NCI-H2171 (cell line): Measurements from ENCODE around the gene BRAT1.

Experiments used
- DNase-seq: peaks from one replicate; lab custom pipeline; 2025; lab: John Stamatoyannopoulos, UW

Gene BRAT1

DNA sequence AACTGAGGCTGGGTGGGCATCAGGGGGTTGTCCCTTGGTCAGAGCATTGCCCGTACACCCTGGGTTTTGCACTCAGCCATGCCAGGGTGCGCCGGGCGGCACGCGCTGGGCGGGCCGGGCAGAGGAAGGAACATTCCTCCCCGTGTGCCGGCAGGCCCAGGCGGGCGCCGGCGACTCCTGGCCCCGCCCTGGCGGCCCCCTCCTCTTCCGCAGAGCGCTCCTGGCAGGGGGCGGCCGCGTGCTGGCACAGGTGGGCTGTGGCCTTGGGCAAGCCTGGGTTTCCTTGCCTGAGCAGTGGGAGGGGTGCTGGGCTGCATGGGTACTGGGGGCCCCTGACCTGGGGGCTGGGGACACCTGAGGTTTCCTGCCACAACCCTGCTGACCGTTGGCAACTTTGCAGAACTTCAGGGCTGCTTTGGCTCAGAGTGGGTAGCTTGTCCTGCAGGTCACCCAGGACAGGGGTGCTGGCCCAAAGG lies 31.8 kb downstream of the BRAT1 start:
- DNase-seq = peak; percentile 54

DNA sequence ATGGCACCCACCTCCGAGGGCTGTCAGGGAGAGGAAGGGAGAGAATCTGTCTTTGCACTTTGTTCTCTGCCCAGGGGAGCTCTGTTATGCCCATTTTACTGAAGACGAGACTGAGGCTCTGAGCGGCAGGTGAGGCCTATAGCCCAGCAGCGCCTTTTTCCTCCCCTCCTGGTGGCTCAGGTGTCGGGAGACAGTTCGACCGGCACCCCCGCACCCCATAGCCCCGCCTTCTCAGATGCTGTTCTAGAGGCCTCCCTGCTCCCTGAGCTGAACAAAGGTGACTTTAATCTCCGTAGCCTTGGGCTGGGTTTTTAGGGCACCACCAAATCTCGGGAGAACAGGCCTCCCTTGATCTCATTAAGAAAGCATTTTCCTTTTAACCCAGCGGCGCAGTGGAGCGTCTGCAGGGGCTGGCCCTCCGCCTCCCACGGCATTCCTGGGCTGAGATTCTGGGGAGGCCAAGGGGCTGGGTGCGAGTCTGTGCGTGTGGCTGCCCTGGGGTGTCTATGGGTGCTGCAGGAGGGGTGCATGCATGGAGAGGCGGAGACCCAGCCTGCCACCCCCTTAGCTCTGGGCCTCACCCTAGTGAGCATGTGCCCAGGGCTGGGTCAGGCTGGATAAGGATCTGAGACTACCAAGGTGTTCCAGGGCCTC lies 32.4 kb downstream of the BRAT1 start:
- DNase-seq = peak; percentile 55

DNA sequence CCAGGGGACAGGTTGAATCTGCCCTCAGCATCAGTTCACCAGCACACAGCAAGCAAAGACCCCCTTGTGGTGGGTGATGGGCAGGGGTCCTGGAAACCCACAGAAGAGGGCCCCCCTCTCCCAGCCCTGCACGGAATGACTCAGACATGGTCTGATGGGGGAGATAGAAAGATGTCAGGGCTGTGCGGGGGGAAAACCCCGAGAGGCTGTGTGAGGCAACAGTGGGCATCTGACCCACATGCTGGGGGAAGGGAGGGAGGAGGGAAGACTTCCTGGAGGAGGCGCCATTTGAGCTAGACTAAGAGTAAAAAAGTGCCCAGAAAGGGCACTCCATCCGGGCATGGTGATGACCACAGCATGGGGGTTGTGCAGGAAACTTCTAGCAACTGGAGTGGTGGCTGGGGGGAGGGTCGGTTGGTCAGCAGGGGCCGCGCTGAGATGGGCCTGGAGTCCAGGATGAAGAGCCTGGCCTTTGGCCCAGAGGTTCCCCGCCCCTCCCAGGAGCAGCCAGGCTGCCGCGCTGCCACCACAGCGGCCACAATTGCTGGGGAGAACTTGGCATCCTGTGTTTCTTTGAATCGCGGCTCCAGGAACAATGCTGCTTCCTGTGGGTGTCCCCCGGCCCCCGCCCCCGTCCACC lies 33.3 kb downstream of the BRAT1 start:
- DNase-seq = no peak

DNA sequence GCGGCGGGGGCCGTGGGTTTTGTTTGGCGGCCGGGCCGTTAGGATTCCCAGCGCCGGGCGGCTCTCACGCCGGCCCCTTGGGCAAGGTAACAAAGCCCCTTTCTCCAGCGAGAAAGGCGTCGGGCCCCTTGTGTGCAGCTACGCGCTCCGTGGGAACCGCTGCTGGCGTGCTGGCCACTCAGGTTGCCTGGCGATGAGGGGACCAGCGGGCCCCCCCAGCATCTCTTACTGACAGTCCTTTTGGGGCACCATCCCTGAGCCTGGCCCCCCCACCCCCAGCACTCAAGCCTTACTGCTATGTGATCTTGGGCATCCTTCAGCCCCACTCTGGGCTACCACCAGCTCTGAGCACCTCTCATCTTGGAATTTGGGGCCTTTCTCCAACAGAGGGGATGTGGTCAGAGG lies 34.0 kb downstream of the BRAT1 start:
- no peak for DNase-seq

DNA sequence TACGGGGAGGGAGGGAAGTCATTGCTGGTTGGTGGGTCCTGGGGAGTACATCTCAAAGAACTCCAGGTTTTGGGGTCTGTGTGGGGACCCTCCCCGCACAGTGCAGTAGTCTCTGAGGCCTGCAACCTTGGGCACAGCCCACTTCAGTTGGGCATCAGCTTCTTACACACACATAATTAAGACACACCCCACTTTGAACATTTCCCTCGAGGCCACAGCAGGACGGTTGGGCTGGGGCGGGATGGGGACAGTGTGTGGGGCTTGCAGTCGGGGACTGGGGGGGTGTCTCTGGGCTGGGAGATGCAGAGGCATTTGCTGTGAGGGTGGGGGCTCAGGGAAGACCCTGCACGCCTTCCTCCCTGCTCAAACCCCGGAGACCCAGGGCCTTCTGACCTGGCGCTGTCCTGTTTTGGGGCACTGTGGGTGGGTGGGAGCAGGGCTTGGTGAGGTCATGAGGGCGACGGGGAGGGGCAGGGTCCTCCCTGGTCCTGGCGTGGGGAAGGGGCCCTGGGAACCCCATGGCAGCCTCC lies 34.5 kb downstream of the BRAT1 start:
- DNase-seq = no peak

DNA sequence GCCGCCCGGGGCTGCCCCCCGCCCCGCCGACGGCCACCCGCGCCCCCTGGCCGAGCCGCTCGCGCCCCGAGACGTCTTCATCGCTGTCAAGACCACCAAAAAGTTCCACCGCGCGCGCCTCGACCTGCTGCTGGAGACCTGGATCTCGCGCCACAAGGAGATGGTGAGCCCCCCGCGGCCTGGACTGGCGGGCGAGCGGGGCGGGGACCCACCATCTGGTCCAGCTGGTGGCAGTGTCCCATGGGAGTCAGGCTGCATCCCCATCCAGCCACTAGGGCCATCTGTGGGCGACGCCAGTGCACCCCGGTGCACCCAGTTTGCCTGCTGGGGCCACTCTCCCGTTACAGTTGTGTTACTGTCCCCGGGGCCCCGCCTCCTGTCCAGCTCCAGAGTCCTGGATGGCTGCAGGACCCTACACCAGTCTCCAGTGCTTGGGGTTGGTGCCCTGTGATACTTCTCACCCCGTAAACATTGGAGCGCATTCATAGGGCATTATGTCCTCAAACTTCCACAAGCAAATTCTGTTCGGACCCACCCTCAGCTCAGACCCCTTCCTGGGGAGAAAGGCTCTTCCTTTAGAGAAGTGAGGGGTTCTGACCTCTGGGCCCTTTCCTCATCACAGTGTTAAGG lies 35.1 kb downstream of the BRAT1 start:
- DNase-seq = peak; percentile 54

DNA sequence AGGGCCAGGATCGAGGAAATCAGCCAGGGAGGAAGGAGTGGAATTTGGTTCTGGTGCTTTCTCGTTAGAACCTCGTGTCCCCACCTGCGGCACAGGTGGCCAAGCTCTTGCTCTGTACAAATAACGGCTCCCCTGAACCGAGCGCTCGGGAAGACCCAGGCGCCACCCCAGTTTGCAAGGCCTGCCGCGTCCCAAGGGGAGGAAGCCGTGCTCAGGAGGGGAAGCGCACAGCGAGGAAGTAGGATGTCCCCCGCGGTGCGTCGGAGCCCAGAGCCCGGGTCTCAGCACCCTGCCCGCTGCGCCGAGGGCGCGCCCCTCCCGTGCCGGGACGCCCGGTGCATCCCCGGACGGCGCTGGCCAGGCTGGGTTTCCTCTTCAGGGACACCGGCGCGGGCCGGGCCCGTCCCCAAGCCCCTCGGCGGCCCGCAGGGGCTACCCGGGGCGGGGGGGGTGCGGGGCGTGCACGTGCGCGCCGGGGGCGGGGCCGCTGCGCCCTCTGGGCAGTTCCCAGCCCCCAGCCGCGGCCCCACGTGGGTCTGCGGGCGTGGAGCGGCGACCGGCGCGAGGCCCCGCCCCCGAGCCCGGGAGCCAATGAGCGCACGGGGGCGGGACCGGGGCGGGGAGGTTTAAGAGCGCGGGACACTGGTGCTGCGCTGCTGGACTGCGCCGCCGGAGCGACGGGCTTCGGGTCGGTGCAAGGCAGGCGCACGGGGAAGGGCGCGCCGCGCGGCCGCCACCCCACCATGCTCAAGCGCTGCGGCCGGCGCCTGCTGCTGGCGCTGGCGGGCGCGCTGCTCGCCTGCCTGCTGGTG lies 36.0 kb downstream of the BRAT1 start, which contains the start of gene LFNG:
Gene LFNG (plus strand): TSS at position 656 of the 812 bp plus-strand sequence. CDS start 88 bp downstream, at position 744.
- DNase-seq = peak; percentile 89

DNA sequence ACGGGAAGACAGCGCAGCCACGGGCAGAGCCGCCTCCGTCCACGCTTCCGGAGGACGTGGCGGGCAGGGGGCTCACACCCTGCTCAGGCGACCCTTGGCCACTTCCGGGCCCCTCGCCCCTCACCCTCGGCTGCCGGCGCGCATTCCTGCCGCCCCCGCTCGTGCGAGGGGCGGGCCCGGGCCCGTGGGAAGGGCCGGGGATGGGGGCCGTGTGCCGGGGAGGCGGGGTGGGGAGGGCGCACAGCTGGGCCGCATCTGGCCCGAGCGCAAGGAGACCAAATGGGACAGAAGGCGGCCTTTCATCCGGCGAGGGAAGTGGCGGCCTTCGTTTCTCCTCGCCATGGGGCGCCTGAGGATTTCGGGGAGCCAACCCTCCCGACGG lies 36.6 kb downstream of the BRAT1 start:
- no peak for DNase-seq

DNA sequence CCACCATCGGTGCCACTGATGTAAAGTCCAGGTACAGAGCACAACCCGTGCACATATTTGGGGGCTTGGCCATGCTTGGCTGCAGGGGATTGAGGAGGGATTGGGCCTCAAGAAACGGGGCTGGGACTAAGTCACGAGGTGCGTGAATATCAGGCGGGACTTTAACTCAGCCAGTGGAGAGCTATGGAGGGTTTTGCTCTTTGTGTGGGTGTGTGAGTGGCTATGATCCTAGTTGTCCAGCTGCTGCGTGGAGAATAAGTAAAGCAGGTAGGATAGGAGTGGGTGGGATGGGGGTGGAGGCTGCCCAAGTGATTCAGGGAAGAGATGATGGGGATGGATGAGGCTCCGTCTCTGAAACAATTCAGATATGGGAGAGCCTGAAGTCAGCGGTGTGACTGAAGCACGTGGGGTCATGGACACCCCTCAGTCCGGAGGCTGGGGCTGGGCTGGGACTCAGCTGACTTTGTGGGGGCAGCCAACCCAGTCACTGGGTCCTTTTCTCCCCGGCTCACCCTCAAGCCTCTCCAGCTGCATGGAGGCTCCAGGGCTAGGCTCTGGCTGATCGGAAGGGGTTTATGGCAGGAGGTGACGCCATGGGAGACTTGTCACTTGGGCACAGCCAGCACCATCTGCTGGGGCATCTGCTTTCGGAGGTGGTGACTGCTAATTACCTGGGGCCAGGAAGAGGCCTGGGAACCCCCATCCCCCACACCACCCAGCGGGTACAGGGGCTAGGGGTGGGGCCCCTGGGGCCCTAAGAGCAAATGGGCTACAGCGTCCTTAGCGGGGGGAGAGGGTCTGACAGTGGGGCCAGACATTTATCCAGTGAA lies 37.4 kb downstream of the BRAT1 start:
- peak; percentile 88 for DNase-seq

DNA sequence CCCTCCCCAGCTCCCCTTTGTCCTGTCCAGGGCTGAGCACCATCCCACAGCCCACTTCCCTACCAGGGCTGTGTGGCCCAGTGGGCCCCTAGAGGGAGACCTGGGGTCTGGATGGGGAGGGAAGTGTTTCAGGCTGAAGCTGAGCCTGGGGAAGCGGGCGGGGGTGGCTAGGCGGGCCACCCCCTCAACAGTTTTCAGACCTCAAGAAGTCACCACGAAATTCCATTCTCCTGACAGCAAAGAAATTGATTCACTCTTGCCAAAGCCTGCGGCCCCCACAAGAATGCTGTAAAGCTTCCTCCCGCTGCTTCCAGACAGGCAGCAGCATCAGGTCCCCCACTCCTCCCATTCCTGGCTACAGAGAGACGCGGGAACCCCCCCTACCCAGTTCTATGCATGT lies 38.3 kb downstream of the BRAT1 start:
- DNase-seq = no peak

DNA sequence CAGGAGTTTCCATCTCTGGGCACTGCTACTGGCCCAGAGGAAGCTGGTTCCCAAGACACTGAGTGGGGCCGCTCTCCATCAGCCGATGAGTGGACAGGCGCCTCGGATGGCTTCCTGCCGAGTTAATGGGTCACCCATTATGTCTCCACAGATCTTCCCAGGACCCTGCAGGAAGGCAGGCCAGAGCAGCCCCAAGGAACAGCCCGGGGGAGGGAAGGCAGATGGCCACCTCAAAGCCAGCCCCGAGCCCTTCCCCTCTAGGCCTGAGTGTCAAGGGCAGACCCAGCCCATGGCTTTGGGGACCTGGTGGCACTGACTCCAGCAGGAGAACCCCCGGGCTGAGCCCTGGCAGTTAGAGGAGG lies 39.1 kb downstream of the BRAT1 start:
- no peak for DNase-seq

DNA sequence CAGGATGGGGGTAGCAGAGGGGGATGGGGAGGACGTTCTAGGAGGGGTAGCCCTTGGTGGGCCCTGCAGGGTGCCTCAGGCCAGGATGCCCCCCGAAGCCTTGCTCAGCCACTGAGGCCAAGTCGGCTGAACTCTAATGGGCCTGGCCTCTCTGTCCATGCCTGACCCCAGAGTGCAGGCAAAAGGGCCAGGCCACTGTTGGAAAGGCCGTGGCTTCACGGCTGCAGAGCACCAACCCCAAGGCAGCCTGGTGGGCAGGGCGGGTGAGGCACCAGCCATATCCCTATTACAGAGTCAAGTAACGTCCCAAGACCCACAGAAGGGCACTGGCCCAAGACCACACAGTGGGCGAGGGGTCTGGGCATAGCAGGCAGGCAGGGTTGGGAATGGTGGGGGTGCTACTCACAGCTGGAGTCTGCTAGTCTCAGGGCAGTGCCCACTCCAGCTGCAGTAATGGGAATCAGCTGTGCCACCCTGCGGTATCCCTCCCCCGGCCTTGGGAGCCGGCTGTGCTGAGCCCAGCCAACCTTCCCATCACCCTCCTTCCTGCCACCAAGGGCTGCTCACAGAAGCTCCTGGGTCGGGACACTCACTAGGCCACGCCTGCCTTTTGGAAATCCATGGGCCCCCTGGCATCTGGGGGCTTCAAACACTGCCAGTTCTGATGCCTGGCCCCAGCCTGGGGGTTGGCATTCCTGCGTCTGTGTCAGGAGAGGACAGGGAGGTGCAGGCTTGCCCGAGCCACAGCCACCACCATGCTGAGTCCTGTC lies 39.7 kb downstream of the BRAT1 start:
- no peak for DNase-seq

DNA sequence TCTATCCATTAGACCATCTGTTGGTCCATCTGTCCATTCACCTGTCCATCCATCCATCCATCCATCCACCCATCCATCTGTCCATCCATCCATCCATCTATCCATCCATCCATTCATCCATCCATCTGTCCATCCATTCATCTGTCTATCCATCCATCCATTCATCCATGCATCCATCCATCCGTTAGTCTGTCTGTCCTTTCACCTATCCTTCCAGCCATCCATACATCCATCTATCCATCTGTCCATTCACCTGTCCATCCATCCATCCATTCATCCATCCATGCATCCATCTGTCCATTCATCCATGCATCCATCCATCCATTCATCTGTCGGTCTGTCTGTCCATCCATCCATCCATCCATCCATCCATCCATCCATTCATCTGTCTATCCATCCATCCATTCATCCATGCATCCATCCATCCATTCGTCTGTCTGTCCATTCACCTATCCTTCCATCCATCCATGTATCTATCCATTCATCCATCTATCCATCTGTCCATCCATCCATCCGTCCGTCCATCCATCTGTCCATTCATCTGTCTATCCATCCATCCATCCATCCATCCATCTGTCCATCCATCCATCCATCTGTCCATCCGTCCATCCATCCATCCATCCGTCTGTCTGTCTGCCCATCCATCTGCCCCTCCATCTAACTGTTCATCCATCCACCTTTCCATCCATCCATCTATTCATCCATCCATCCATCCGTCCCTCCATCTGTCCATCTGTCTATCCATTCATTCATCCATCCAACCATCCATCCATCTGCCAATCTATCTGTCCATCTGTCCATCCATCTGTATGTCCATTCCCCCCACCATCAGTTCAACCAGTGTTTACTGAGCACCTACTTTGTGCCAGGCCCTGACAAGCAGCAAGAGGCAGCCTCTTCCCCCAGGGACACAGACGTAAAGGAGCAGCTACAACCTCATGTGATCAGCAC lies 40.6 kb downstream of the BRAT1 start:
- DNase-seq = no peak

DNA sequence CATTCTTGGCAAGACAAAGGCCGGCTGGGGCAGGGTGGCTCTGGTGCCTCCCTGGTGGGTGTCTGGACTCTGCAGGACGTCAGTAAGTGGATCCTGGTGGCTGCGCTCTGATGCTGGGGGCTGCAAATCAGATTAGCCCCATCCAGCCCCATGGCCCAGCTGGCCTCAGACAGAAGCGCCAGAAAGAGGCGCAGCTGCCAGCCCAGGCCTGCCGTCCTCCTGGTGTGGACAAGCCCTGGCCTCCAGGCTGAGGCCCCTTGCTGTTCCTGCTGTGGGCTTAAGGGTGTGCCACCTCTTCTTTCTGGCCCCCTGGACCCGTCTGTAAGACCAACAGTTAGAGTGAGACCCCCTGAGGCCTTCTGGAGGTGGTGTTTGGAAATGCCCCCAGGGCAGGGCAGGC lies 41.6 kb downstream of the BRAT1 start:
- no peak for DNase-seq

DNA sequence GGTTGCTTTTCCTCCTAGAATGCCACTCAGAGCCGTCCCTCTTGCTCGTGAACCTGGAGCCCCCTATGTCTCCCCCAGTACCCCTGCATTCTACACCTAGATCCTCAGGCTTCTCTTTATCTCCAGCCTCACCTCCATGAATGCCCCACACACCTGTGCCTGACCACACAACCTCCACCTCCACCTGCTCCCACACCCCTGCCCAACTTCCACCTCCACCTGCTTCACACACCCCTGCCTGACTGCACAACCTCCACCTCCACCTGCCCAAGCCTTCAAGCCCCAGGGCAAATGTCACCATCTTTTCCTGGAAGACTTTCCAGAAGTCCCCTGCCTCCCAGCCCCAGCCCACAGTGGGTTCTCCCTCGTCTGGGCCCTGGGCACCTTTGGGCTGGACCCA lies 42.6 kb downstream of the BRAT1 start:
- DNase-seq = no peak

DNA sequence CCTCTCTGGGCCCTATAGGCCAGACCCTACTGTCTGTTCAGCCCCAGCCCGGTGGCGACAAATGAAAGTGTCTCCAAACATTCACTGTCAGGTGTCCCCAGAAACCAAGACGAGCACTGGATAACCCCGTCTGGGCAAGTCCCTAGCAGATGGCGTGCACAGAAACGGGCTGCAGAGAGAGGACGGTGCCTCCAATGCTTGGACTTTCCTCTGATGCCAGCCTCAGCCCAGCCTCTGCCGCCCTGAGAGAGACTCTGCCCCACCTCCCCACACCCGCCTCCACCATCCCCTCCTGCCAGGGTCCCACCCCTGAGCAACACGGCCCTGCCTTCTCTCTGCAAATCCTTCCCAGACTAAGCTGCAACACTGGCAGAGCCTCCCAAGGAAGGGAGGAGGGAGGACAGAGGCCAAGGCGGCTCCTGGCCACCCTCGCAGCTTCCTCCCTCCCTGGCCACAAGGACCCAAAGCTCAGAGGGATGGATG lies 43.1 kb downstream of the BRAT1 start:
- no peak for DNase-seq

DNA sequence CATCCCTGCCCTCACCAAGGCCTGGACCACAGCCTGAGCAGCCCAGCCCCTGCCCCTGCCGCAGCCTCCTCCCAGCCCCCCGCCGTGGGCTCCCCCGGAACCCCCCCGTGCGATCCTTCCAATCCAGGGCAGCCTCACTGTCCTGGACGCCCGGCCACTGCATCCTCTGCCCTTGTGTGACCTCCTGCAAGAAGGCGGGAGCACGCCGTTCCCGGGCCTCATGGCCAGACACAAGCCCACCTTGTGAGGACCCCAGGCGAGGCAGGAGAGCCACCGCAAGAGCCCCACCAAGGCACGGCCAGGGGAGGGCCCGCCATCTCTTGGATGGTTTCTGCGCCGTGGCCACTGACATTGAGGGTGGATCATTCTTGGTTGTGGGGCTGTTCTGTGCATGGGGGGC lies 43.6 kb downstream of the BRAT1 start:
- no peak for DNase-seq

DNA sequence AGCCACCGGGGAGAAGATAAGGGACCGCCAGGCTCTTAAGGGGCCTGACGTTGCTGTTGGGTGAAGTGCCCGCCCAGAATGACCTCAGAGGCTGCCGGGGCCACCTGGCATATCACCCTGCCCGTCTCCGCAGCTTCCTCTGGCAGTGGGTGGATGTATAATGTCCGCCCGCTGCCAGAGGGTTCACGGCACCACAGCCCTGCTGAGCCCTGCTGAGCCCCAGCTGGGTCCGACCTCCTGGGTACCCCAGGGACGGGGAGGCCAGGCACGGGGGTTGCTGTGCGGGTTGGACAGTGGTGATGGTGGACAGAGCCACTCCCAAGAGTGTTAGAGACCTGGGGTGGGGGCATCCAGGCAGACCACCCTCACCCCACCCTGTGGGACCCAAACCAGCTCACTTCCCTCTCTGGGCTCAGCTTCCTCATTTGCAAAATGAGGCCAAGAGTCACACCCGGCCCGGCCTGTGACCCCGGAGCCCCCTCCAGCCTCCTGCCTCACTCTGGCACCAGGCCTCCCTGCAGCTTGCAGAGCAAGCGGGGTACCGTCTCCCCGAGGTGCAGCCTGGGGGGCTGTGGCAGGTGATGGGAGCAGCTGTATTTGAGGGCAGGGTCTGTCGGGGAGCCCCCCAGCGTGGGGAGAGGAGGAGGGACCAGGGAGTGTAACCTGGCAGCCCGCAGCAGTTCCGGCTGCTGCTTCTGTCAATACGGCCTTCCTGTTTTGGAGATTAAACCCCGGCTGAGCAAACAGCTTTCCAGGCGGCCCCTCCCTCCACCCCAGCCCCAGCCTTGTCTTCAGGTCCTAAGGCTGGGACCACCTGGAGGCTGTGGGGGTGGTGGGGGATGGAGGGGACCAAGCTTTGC lies 44.2 kb downstream of the BRAT1 start:
- no peak for DNase-seq
